WI38 (cell line): ENCODE results near the gene FAM168A.
A peak's percentile ranks its signal among the peaks of the same experiment; 100 is the strongest.

Source experiments
- H3K4me3 ChIP-seq: 2 replicates; pipeline ENCODE4 v1.5.1; 2011; ENCODE audit warnings: low read depth, mild to moderate bottlenecking, control low read depth, low read length
- TF ChIP-seq, protein P1 (sequence below): IDR thresholded peaks from 2 replicates; pipeline ENCODE4 v1.5.1; 2012; ENCODE audit warnings: low read depth, mild to moderate bottlenecking, control low read depth, low read length

The FAM168A gene

DNA sequence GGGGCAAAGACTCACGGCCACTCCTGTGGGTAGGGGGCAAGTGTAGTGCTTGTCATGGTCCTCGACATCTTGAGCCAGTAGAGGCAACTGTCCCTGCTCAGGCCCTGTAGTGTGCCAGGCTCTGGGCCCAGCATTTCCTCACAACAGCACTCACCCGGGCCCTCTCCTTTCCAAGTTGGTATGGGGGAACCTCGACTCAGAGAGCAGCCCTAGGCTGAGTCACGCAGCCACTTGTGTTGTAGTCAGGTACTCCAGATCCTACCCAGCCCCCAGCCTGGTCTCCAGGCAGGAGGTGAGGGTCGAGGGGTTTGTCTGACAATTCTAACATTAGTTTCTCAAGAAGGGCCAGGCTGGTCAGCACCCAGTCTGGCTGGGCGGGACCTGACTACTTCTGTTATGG, 217.6 kb downstream of the FAM168A start:
- H3K4me3 ChIP-seq, result no peak overlapping the region
- TF ChIP-seq, protein P1, sequence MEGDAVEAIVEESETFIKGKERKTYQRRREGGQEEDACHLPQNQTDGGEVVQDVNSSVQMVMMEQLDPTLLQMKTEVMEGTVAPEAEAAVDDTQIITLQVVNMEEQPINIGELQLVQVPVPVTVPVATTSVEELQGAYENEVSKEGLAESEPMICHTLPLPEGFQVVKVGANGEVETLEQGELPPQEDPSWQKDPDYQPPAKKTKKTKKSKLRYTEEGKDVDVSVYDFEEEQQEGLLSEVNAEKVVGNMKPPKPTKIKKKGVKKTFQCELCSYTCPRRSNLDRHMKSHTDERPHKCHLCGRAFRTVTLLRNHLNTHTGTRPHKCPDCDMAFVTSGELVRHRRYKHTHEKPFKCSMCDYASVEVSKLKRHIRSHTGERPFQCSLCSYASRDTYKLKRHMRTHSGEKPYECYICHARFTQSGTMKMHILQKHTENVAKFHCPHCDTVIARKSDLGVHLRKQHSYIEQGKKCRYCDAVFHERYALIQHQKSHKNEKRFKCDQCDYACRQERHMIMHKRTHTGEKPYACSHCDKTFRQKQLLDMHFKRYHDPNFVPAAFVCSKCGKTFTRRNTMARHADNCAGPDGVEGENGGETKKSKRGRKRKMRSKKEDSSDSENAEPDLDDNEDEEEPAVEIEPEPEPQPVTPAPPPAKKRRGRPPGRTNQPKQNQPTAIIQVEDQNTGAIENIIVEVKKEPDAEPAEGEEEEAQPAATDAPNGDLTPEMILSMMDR, result no peak

DNA sequence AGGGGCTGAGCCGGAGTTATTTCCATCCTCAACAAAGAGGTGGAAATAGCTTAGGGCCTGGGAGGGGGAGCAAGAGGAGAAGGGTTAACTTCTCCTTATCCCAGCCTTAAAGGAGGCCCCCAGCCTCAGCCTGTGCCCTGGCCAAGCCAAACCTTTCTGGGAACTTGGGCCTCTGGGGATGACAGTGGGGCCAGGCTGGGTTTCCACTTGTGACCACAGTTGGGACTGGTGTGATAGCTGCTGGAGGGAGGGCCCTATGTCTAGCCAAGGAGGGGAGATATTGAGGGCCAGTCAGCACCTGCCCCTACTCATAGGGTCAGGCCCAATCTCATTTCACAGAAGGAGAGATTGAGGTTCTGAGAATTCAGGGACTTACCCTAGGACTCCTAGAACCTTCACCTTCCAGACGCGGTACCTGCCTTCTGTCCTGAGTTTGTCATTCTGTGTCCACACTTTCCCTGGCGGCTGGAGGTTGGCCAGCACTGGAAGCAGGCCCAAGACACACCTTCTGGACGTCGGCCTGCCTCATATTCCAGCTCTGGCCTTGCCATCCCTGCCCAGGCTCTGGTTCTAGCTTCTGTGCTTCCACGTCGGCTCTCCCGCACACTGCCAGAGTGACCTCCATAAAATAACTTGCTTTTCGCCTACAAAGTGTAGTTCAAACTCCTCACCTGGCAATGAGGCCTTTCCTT, 218.6 kb downstream of the FAM168A start:
- H3K4me3 ChIP-seq, result no peak overlapping the region
- TF ChIP-seq, protein P1, result no peak

DNA sequence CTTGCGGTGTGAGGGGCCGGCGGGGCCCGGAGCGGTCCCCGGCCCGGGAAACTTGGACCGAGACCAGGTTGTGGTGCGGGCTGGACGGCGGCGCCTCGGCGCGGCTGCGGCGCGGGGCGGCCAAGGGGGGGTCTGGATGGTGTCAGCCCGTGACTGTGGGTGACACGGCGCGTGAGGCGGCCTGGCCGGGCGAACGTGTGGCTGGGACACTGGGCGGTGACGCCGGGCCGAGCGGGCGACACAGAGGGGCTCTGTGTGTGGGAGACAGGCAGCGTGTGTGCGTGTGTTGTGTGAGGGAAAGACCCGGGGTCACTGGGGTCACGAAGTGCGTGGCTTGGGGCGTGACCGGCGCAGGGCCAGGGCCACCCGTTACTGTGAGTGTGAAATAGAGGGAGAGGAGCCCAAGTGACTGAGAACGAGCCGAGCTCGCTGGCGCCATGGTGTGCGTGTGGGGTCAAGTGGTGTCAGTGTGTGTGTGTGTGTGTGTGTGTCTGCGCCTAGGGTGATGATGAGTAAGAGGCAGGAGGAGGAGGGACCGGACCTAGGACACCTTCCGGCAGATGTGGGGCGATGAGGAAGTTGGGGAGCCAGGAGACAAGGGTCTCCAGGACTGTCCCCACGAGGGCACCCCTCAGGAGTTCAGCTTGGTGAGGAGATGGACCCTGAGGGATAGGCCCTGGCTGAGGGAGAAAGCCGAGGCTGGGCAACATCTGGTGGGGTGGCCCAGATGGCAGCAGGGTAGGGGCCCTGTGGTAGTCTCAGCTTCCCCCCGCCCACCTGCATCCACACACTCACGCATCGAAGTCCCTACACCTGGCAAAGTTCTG, 220.9 kb downstream of the FAM168A start:
- TF ChIP-seq, protein P1, result no peak

DNA sequence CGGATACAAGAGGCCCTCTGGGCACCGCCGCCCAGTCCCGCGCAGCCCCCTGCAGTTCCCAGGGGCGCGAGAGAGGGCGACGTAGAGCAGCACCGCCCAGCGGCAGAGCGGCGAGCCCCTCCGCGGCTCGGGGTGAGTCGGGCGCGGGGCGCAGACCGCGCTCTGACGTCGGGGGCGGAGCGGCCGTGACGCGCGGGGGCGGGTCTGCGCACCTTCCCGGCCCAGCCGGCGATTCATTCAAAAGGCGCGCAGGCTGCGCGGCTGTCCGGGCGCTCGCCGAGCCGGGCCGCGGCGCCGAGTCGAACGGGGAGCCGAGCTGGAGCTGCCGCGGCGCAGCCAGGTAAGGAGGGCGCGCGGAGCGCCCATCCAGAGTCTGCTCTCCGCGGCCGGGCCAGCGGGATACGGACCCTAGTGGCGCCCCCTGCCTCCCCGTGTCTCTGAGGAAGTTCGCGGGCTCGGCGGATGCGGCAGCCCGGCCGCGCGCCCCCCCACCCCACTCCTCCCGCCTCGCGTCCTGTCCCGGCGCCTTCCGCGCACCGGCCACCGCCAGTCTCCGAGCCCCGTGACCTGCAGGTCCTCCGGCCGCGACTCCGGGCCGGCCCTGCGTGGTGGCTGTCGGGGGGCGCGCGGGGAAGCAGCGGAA, 221.6 kb downstream of the FAM168A start, which contains the start of gene RELT:
TSS of gene RELT (plus strand) at position 240 of the 643 bp plus-strand sequence. CDS start 12,738 bp downstream, outside the sequence.
- H3K4me3 ChIP-seq, result peak within 1 kb of the TSS; percentile 73
- TF ChIP-seq, protein P1, result peak; percentile 82

More for the DNA sequence above, 220.9 kb downstream of the FAM168A start:
- peak overlapping the region; percentile 73 for H3K4me3 ChIP-seq

DNA sequence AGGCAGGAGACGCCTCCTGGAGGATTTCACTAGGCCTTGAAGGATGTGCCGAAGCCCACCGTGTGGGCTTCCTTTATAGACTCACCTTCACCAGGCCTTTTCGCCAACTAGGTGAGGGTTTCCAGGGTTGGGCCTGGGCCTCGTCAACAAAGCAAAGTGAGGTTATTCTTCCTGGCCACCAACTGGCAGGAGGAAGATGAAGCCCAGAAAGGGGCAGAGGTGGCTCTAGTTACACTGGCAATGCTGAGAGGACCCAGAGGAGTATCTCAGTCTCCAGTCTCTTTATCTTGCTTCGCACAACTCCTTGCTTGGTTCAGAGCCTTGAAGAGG, 222.1 kb downstream of the FAM168A start:
- TF ChIP-seq, protein P1, result no peak
- no peak overlapping the region for H3K4me3 ChIP-seq

DNA sequence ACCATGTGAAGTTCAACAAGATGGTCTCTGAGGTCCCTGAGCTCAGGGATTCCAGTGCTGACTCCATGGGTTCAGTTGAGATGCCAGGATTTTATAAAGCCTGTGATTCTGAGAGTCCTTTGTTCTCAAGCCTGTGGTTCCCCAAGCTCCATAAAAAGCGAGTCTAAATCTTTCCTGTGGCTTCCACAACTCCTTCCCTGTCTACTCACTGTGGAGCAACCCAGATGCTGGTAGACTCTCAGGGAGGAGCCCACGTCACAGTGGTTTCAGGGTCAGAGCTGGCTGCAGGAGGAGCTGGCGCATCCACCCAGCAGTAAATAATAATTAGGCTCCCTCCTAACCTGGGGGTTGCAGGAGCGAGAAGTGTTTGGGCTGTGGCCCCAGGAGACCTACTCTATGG, 223.8 kb downstream of the FAM168A start:
- TF ChIP-seq, protein P1, result no peak
- H3K4me3 ChIP-seq, result no peak overlapping the region
